Activated CD8-positive, alpha-beta memory T cell treated with anti-CD3 and anti-CD28 coated beads, Interleukin-2, amount 10 ng/mL, durations not matched to agents 7 days and 5 days (primary cell): ENCODE results near the gene DIS3L2. TPM values are rescaled to one million over a fixed set of nuclear protein-coding genes. Genes with fewer than 3 reads are reported as not detected.
"Not testable (repeated sequence)": the region's sequence is repeated elsewhere in the genome, so short reads cannot be mapped to it uniquely, and the experiment has no call there.

Experiments
- ATAC-seq: fragments of 150-1000 bp; cut with Tn5 transposase; one replicate; pipeline ENCODE4 v1.10.0; 2021; ENCODE audit warnings: moderate library complexity
- CTCF ChIA-PET: fragments of 350-600 bp; sonication (Branson Sonifier 250); formaldehyde crosslinking; loops from one replicate; lab custom pipeline; 2021; ENCODE audit warnings: antibody characterized with exemption; lab: Charles Lee
- DNase-seq: peaks from one replicate; pipeline ENCODE4 v3.0.0-alpha.2; 2020
- H3K27ac Mint-ChIP-seq: one replicate; pipeline ENCODE4 v1.8.0; 2021; ENCODE audit warnings: mild to moderate bottlenecking, mixed read lengths
- H3K27me3 Mint-ChIP-seq: one replicate; pipeline ENCODE4 v1.8.0; 2021; ENCODE audit warnings: mixed read lengths
- H3K36me3 Mint-ChIP-seq: one replicate; pipeline ENCODE4 v1.8.0; 2021; ENCODE audit warnings: mild to moderate bottlenecking, mixed read lengths
- H3K4me1 Mint-ChIP-seq: one replicate; pipeline ENCODE4 v1.8.0; 2021; ENCODE audit warnings: mixed read lengths
- H3K4me3 Mint-ChIP-seq: one replicate; pipeline ENCODE4 v1.8.0; 2021; ENCODE audit warnings: mild to moderate bottlenecking, moderate library complexity, mixed read lengths
- H3K9me3 Mint-ChIP-seq: one replicate; pipeline ENCODE4 v1.8.0; 2022; ENCODE audit warnings: low read depth, mixed read lengths
- total RNA-seq, 2 experiments: library from RNA; stranded (reverse); gene quantifications; one replicate each; pipeline ENCODE4 v1.2.3, GENCODE V29; 2021

DIS3L2 gene
- total RNA-seq, 2 experiments from 2014 or later: 25.4 to 39.4 TPM

- Mint-ChIP-seq H3K9me3 (no peaks in the 10 kb centered on the region), H3K36me3 (no peaks in the 10 kb centered on the region), H3K4me3 (no peak overlapping the region), H3K27ac (peak overlapping the region; percentile 83), H3K27me3 (no peaks in the 10 kb centered on the region), H3K4me1 (peaks cover 40% of the 10 kb centered on the region)
- CTCF ChIA-PET: interaction anchor here (0.6 to 9.9 kb wide), 10 partner anchors 13 to 415 kb away, joined by 3 to 153 read pairs (median 6); partner anchors contain the start of gene NPPC
- ATAC-seq: no peak
- no peak for DNase-seq
Measured at GRCh38 chr2:232322560-232323327, 361.2 kb downstream of the DIS3L2 start.

GRCh38 chr2:232323328-232323650 lies 361.8 kb downstream of the DIS3L2 start:
- no peaks in the 10 kb centered on the region for H3K27me3 Mint-ChIP-seq
- no peaks in the 10 kb centered on the region for H3K36me3 Mint-ChIP-seq
- no peak overlapping the region for H3K4me3 Mint-ChIP-seq
- H3K4me1 Mint-ChIP-seq: peaks cover 42% of the 10 kb centered on the region
- H3K9me3 Mint-ChIP-seq: no peaks in the 10 kb centered on the region
- CTCF ChIA-PET: interaction anchor here (0.6 to 9.9 kb wide), 7 partner anchors 13 to 416 kb away, joined by 3 to 153 read pairs (median 12); partner anchors contain the start of gene NPPC
- DNase-seq (no peak), ATAC-seq (no peak)
- H3K27ac Mint-ChIP-seq: no peak overlapping the region

DNA sequence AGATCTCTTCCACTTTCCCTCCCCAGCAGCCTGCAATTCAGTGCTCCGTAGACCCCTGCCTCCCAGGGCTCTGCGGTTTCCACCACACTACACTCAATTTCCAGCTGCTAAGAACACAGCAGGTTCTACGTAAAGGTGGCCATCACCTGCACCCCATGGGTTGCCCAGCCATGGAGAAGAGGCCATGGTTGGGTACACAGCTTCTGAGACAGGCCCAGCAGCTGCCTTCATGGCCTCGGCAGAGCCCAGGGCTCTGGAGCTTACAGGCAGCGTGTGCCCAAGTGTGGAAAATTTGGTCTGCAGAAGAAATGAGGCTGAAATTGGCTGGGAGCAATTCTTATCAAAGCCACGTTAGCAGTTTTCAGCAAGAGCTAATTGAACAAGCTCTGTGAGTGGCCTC lies 362.5 kb downstream of the DIS3L2 start:
- not testable (repeated sequence) for H3K27me3 Mint-ChIP-seq, H3K27ac Mint-ChIP-seq, H3K36me3 Mint-ChIP-seq, ATAC-seq, H3K9me3 Mint-ChIP-seq, DNase-seq, H3K4me3 Mint-ChIP-seq
- peaks cover 40% of the 10 kb centered on the region for H3K4me1 Mint-ChIP-seq
- CTCF ChIA-PET: interaction anchor here (0.7 to 9.9 kb wide), 7 partner anchors 9 to 401 kb away, joined by 3 to 153 read pairs (median 18); partner anchors contain the start of gene NPPC

- CTCF ChIA-PET: interaction anchor here (0.7 to 9.9 kb wide), 7 partner anchors 9 to 402 kb away, joined by 3 to 153 read pairs (median 18); partner anchors contain the start of gene NPPC
- Mint-ChIP-seq H3K4me1 (peaks cover 32% of the 10 kb centered on the region), H3K27me3 (no peaks in the 10 kb centered on the region), H3K4me3 (no peak overlapping the region), H3K9me3 (no peaks in the 10 kb centered on the region), H3K36me3 (no peaks in the 10 kb centered on the region), H3K27ac (no peak overlapping the region)
- ATAC-seq (no peak), DNase-seq (no peak)
Measured at GRCh38 chr2:232324778-232325177, 363.3 kb downstream of the DIS3L2 start.

DNA sequence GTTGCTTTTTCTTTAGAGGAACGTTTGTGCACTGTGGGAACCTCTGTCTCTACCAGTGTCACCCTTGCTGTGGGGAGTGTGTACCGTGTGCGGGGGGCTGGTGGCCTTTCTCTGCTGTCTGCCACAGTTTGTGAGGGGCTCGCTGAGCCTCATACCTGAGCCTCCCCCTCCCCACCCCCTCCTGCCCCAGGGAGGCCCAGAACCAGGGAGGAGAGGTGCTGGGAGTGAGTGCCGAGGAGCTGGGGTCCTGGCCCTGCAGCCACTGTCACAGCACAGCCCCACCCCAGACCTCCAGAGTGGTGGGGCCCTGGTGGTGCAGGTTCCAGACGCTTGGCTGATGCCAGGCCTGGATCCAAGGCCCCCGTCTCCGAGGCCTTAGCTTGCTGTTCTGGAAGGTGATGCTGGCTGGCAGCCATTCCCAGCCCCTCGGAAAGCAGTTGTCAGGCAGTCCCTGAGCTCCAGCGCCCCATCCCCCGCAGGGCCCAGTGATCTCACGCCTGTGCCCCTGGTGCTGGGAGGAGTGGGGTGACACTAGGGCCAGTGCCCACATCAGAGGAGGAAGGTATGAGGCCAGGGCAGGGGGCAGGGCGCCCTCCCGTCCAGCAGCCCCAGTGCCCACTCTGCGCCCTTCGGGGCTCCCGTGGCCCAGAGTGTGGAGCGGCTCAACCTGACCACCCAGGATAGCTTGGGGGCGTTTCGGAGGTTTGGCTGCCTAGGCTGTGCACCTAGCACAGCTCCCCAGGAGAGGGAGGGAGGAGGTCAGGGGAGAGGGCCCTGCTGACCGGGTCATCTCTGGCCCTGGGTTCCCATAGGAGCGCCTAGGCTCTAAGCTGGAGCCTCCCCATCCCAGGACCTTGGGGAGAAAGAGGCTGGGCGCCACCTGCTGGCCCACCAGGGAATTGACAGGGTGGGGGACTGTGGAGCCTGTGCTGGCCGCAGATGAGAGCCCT lies 364.1 kb downstream of the DIS3L2 start:
- no peaks in the 10 kb centered on the region for H3K27me3 Mint-ChIP-seq
- H3K9me3 Mint-ChIP-seq: no peaks in the 10 kb centered on the region
- H3K4me3 Mint-ChIP-seq: no peak overlapping the region
- no peak overlapping the region for H3K27ac Mint-ChIP-seq
- ATAC-seq: peak; percentile 45
- CTCF ChIA-PET: interaction anchor here (0.8 to 9.9 kb wide), 23 partner anchors 8 to 424 kb away, joined by 3 to 153 read pairs (median 5); partner anchors contain the start of gene NPPC
- H3K4me1 Mint-ChIP-seq: peaks cover 24% of the 10 kb centered on the region
- H3K36me3 Mint-ChIP-seq: no peaks in the 10 kb centered on the region
- peak; percentile 69 for DNase-seq

DNA sequence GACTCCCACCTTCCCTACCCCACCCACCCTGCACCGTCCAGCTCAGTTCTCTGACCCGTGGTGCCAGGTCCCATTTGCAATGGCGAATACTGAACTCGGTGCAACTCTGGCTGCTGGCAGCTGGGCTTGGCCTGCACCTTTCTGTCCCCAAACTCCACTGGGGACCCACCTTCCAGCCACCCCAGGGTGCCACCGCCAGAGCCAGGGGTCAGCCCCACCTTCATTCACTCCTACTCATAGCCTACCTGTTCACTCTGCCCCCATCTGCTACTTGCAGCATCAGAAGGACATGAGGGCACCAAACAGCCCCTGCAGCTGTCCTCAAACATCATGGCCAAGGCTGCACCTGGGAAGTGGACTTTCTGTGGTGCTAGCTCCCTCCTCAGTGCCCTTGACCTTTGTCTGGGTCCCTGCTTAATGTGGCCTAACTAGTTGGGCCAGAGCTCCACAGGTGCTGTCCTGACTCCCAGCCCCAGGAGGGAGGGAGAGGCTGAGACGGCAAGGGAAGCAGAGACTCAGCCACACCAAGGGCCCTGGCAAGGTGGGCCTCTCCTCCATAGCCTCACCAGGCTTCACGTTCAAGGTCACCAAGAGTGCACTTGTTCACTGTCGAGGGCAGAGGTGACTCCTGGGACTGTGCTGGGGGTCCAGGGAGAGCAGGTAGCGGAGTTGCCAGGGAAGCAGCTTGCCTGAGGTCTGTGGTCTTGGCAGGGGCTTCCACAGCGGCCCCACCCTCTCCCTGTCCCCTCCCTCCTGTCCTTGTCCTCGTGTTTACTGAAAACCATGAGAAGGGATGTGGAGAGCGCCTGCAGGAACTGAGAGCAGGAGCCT lies 365.0 kb downstream of the DIS3L2 start:
- not testable (repeated sequence) for H3K36me3 Mint-ChIP-seq, H3K27me3 Mint-ChIP-seq, ATAC-seq, H3K9me3 Mint-ChIP-seq, H3K4me3 Mint-ChIP-seq, DNase-seq, H3K27ac Mint-ChIP-seq
- peaks cover 17% of the 10 kb centered on the region for H3K4me1 Mint-ChIP-seq
- CTCF ChIA-PET: interaction anchor here (0.6 to 9.9 kb wide), 28 partner anchors 9 to 425 kb away, joined by 3 to 153 read pairs (median 4); partner anchors contain the start of gene NPPC

DNA sequence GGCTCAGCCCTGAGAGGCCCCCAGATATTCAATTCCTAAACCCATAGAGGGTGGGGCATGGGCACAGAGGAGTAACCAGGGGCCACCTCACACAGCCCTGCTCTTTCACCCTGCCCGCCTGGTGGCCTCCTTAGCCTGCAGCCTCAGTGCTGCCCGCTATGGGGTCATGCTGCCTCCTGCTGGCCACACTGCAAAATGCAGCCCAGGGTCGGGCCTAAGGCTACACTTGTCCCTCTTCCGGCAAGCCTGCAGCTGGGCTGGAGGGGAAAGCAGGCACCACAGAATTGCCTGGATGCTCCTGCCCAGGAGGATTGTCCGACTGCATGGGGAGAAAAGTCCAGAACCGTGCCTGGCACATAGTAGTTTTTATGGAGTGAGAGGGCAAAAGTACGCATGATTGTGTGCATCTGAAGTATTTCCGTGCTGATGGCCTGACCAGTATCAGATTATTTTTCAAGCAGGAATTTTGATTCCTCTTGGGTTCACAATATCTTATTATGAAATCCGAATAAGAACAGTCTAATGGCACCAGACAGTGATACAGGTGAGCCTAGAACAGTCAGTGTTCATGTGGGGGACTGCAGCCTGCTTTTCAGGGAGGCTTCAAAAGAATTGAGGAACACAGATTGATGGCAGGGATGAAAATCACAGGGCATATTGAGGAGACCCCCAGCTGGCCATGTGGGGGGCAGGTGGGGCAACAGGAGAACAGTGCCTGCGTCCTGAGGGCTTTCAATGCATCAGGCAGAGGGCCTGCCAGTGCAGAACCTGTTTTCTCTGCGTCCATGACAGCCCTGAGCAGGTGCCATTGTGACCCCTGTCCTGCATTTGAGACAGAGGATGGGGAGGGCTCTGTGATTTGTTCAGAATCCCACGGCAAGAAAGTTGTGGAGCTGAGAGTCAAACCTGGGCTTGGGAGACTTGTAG lies 365.9 kb downstream of the DIS3L2 start:
- Mint-ChIP-seq H3K27me3 (no peaks in the 10 kb centered on the region), H3K27ac (no peak overlapping the region), H3K36me3 (no peaks in the 10 kb centered on the region), H3K4me1 (peaks cover 8% of the 10 kb centered on the region), H3K9me3 (no peaks in the 10 kb centered on the region), H3K4me3 (no peak overlapping the region)
- peak; percentile 87 for DNase-seq
- ATAC-seq: peak; percentile 87
- CTCF ChIA-PET: interaction anchor here (0.6 to 9.9 kb wide), 24 partner anchors 12 to 426 kb away, joined by 3 to 153 read pairs (median 6); partner anchors contain the start of gene NPPC

DNA sequence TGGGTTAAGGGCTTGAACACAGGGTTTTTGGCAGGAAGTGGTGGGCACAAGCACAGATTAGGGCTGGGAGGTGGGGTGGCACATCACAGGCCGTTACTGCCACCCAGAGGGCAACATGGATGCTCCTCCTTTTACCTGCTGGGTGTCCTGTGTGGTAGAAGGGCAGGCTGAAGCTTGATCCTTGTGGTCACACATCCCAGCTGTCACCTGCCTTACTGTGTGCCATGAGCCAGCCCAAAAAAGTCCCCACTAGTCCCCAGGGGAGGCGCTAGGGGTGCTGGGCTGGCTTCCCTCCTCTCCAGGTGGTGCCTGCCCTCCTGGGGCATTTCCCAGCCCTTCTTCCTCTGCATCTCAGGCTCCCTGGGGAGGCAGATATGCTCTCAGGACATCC lies 366.5 kb downstream of the DIS3L2 start:
- Mint-ChIP-seq H3K9me3 (no peaks in the 10 kb centered on the region), H3K4me1 (peaks cover 4% of the 10 kb centered on the region), H3K4me3 (no peak overlapping the region), H3K27ac (no peak overlapping the region), H3K36me3 (no peaks in the 10 kb centered on the region), H3K27me3 (no peaks in the 10 kb centered on the region)
- ATAC-seq (no peak), DNase-seq (no peak)
- CTCF ChIA-PET: interaction anchor here (0.6 to 9.9 kb wide), 17 partner anchors 13 to 426 kb away, joined by 3 to 153 read pairs (median 9); partner anchors contain the start of gene NPPC

- H3K36me3 Mint-ChIP-seq: no peaks in the 10 kb centered on the region
- CTCF ChIA-PET: interaction anchor here (1.0 to 9.9 kb wide), 9 partner anchors 19 to 422 kb away, joined by 3 to 153 read pairs (median 11); partner anchors contain the start of gene NPPC
- H3K27me3 Mint-ChIP-seq: no peaks in the 10 kb centered on the region
- H3K4me3 Mint-ChIP-seq: no peak overlapping the region
- no peaks in the 10 kb centered on the region for H3K9me3 Mint-ChIP-seq
- ATAC-seq (no peak), DNase-seq (no peak)
- peaks cover 4% of the 10 kb centered on the region for H3K4me1 Mint-ChIP-seq
- H3K27ac Mint-ChIP-seq: no peak overlapping the region
Measured at GRCh38 chr2:232328516-232329460, 367.3 kb downstream of the DIS3L2 start.

GRCh38 chr2:232329716-232330067 lies 368.2 kb downstream of the DIS3L2 start:
- Mint-ChIP-seq H3K27ac (no peak overlapping the region), H3K4me1 (peaks cover 4% of the 10 kb centered on the region), H3K36me3 (no peaks in the 10 kb centered on the region), H3K4me3 (no peak overlapping the region), H3K9me3 (no peaks in the 10 kb centered on the region), H3K27me3 (no peaks in the 10 kb centered on the region)
- ATAC-seq (no peak), DNase-seq (no peak)
- CTCF ChIA-PET: interaction anchor here (2.0 kb wide), 1 partner anchor 100 kb away, joined by 4 read pairs; no protein-coding TSS in a partner anchor
